Thymus (tissue), 2 donors: ENCODE data around the gene IL6. TPM values are rescaled to one million over a fixed set of nuclear protein-coding genes. Genes with fewer than 3 reads are reported as not detected.

Experiments used
- polyA plus RNA-seq: library from polyadenylated mRNA; stranded (reverse); fragments of 200-250 nt; gene quantifications from one replicate; pipeline ENCODE4 v1.2.3, GENCODE V29; 2013
- total RNA-seq: library from RNA; stranded (reverse); fragments of 120-200 nt; gene quantifications from one replicate; pipeline ENCODE4 v1.2.4, GENCODE V29; 2013
- donor health status: healthy.

The IL6 gene
- total and polyA plus RNA-seq, 2 donors, result 0.24 to 3.5 TPM

Other genes with a start within 250 kb of the IL6 start
- 1.4 TPM for gene STEAP1B, start 227.0 kb upstream of the IL6 start, total RNA-seq
- 0.80 TPM for gene STEAP1B, start 227.0 kb upstream of the IL6 start, polyA plus RNA-seq
- gene TOMM7, start 95.6 kb downstream of the IL6 start, total RNA-seq, result 291 TPM
- gene TOMM7, start 95.6 kb downstream of the IL6 start, polyA plus RNA-seq, result 377 TPM